Measurements from ENCODE around the gene SMYD3.

DNA sequence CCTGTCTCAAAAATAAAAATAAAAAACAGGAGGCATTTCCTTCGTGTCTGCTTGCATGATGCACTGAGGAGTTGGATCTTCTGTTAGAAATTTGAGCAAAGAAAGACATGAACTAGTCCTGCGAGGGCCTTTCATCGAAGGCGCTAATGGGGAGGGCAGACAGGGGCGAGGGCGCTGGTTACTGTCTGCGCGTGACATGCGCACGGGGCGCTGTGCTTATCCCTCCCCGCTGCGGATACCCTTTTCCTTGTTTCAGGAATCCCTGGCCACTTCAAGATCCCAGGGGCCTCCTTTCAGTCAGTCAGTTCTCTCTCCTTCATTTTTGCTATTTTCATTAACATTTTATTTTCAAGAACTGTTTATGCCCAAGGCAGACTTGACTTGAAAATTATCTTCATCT, 806.4 kb downstream of the SMYD3 start:
- TF ChIP-seq, protein P1, sequence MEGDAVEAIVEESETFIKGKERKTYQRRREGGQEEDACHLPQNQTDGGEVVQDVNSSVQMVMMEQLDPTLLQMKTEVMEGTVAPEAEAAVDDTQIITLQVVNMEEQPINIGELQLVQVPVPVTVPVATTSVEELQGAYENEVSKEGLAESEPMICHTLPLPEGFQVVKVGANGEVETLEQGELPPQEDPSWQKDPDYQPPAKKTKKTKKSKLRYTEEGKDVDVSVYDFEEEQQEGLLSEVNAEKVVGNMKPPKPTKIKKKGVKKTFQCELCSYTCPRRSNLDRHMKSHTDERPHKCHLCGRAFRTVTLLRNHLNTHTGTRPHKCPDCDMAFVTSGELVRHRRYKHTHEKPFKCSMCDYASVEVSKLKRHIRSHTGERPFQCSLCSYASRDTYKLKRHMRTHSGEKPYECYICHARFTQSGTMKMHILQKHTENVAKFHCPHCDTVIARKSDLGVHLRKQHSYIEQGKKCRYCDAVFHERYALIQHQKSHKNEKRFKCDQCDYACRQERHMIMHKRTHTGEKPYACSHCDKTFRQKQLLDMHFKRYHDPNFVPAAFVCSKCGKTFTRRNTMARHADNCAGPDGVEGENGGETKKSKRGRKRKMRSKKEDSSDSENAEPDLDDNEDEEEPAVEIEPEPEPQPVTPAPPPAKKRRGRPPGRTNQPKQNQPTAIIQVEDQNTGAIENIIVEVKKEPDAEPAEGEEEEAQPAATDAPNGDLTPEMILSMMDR (IDR thresholded peaks at IDR 0.05), result no peak
- TF ChIP-seq POLR2A (IDR thresholded peaks at IDR 0.05), result no peak
